ENCODE results near the gene PRKN. TPM values are rescaled to one million over a fixed set of nuclear protein-coding genes. Genes with fewer than 3 reads are reported as not detected.

PRKN gene
- polyA plus RNA-seq, 6 donors from 2014 or later = 1.4 to 9.3 (median 3.6) TPM

DNA sequence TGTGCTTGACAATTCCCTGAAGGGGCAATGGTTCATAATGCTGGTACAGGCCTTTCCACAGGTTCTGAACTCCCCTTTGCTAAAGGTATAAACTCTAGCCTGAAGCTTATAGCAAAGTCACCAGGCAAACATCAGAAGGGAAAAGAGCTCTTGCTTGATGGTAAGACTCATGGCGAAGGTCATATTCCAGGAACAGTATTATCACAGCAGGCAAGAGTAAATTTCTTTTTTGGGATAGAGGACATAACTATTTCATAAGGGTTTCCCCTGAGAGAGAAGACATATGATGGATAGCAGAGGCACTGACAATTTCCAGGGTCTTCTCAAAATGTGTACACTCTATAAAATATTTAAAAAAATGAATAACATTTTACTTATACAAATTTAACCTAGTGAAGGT, 86.8 kb downstream of the PRKN start:
- DNase-seq = no peak
- no peak overlapping the region for H3K27ac Mint-ChIP-seq
- no peaks in the 10 kb centered on the region for H3K27me3 Mint-ChIP-seq

GRCh38 chr6:162639951-162640350, 87.6 kb downstream of the PRKN start:
- no peaks in the 10 kb centered on the region for H3K36me3 Mint-ChIP-seq

More for the DNA sequence above, 86.8 kb downstream of the PRKN start:
- no peak overlapping the region for H3K4me3 Mint-ChIP-seq
- H3K36me3 Mint-ChIP-seq = no peaks in the 10 kb centered on the region
- ATAC-seq (ENCODE audit: low read depth in 2 of 2) = no peak
- H3K4me1 Mint-ChIP-seq = peaks cover 0 to 5% (median 4%) of the 10 kb centered on the region in 3 donors
- peaks cover 0 to 5% (median 0%) of the 10 kb centered on the region in 7 donors for H3K9me3 Mint-ChIP-seq

GRCh38 chr6:162638931-162639574, 88.5 kb downstream of the PRKN start:
- no peaks in the 10 kb centered on the region for H3K36me3 Mint-ChIP-seq
- H3K9me3 Mint-ChIP-seq = peaks cover 0 to 4% (median 0%) of the 10 kb centered on the region in 7 donors
- H3K4me3 Mint-ChIP-seq = no peak overlapping the region
- no peaks in the 10 kb centered on the region for H3K27me3 Mint-ChIP-seq
- H3K27ac Mint-ChIP-seq = no peak overlapping the region
- H3K4me1 Mint-ChIP-seq = peaks cover 0 to 5% (median 4%) of the 10 kb centered on the region in 3 donors
- ATAC-seq (ENCODE audit: low read depth in 2 of 2) = no peak
- no peak for DNase-seq

More at GRCh38 chr6:162639951-162640350, 87.6 kb downstream of the PRKN start:
- DNase-seq (no peak), ATAC-seq (ENCODE audit: low read depth in 2 of 2) (no peak)
- H3K9me3 Mint-ChIP-seq = peaks cover 0 to 5% (median 0%) of the 10 kb centered on the region in 7 donors
- peaks cover 0 to 5% (median 4%) of the 10 kb centered on the region in 3 donors for H3K4me1 Mint-ChIP-seq
- H3K27ac Mint-ChIP-seq = no peak overlapping the region
- H3K4me3 Mint-ChIP-seq = no peak overlapping the region
- H3K27me3 Mint-ChIP-seq = no peaks in the 10 kb centered on the region

- H3K27me3 Mint-ChIP-seq = no peaks in the 10 kb centered on the region
- DNase-seq (no peak), ATAC-seq (ENCODE audit: low read depth in 2 of 2) (no peak)
- H3K4me1 Mint-ChIP-seq = peaks cover 0 to 5% (median 4%) of the 10 kb centered on the region in 3 donors
- no peak overlapping the region for H3K4me3 Mint-ChIP-seq
- peaks cover 0 to 4% (median 0%) of the 10 kb centered on the region in 7 donors for H3K9me3 Mint-ChIP-seq
- no peak overlapping the region for H3K27ac Mint-ChIP-seq
- H3K36me3 Mint-ChIP-seq = no peaks in the 10 kb centered on the region
Observed at GRCh38 chr6:162637317-162637716, 90.2 kb downstream of the PRKN start.

GRCh38 chr6:162636167-162636566, 91.4 kb downstream of the PRKN start:
- DNase-seq (no peak), ATAC-seq (ENCODE audit: low read depth in 2 of 2) (no peak)
- H3K27ac Mint-ChIP-seq = no peak overlapping the region
- H3K4me1 Mint-ChIP-seq = peaks cover 0 to 5% (median 4%) of the 10 kb centered on the region in 3 donors
- peaks cover 0 to 11% (median 5%) of the 10 kb centered on the region in 7 donors for H3K9me3 Mint-ChIP-seq
- no peak overlapping the region for H3K4me3 Mint-ChIP-seq
- no peaks in the 10 kb centered on the region for H3K36me3 Mint-ChIP-seq
- H3K27me3 Mint-ChIP-seq = no peaks in the 10 kb centered on the region

DNA sequence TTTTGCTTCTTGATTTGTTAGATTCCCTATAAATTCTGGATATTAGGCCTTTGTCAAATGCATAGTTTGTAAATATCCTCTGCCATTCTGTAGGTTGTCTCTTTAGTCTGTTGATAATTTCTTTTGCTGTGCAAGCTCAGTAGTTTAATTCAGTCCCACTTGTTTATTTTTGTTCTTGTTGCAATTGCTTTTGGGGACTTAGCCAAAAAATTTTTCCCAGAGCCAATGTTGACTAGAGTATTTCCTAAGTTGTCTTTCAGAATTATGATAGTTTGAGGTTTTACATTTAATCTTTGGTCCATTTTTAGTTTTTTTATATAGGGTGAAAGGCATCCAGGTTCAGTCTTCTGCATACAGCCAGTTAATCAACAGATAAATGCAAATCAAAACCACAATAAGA, 96.0 kb downstream of the PRKN start:
- H3K27me3 Mint-ChIP-seq = no peaks in the 10 kb centered on the region
- H3K27ac Mint-ChIP-seq = no peak overlapping the region
- DNase-seq (no peak), ATAC-seq (ENCODE audit: low read depth in 2 of 2) (no peak)
- H3K9me3 Mint-ChIP-seq = peaks cover 5 to 22% (median 11%) of the 10 kb centered on the region in 7 donors
- no peak overlapping the region for H3K4me3 Mint-ChIP-seq
- no peaks in the 10 kb centered on the region for H3K36me3 Mint-ChIP-seq
- H3K4me1 Mint-ChIP-seq = peaks cover 0 to 3% (median 0%) of the 10 kb centered on the region in 3 donors

DNA sequence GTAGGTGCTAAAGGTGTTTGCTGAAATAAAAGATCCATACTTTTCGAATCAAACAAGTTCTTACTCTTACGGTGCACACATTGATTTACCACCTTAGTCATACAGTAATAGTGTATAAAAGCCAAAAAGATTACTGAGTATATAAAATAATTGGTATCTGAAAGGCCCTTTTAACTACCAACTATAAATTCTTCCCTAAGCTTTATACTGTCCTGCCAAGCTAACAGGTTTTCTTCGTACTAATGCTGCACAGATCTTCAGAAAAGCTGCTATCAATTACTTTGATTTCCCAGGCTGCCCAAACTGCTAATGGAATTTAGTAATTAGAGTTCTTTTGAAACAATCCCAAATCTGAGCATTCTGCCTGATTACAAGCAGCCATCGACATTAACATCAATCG, 97.5 kb downstream of the PRKN start:
- Mint-ChIP-seq H3K27me3 (no peaks in the 10 kb centered on the region), H3K36me3 (no peaks in the 10 kb centered on the region), H3K27ac (no peak overlapping the region), H3K4me3 (no peak overlapping the region), H3K9me3 (peaks cover 5 to 22% (median 11%) of the 10 kb centered on the region in 7 donors), H3K4me1 (no peaks in the 10 kb centered on the region)
- ATAC-seq (ENCODE audit: low read depth in 2 of 2) (no peak), DNase-seq (no peak)

DNA sequence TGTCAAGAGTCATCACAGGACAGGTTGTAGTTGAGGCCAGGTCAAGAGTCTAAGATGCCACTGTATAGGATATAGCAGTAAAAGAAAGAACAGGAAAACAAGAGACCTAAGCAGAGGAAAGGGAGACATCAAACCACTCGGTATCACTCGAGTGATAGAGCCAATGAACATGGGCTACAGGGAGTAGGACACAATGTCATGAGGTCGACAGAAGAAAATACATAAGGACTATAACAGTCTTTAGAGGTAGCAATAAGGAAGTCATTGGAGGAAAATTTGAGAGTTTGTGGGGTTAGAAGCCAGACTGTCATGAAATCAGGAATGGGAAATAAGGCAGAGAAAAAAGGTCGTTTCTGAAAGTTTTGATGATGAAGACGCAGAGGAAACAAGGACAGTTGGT, 99.7 kb downstream of the PRKN start:
- no peaks in the 10 kb centered on the region for H3K27me3 Mint-ChIP-seq
- no peaks in the 10 kb centered on the region for H3K4me1 Mint-ChIP-seq
- ATAC-seq (ENCODE audit: low read depth in 2 of 2) (no peak), DNase-seq (no peak)
- H3K9me3 Mint-ChIP-seq = peaks cover 6 to 23% (median 10%) of the 10 kb centered on the region in 7 donors
- no peaks in the 10 kb centered on the region for H3K36me3 Mint-ChIP-seq
- peak overlapping the region in 2 of 6 donors; percentile 1 to 54 for H3K27ac Mint-ChIP-seq
- no peak overlapping the region for H3K4me3 Mint-ChIP-seq

DNA sequence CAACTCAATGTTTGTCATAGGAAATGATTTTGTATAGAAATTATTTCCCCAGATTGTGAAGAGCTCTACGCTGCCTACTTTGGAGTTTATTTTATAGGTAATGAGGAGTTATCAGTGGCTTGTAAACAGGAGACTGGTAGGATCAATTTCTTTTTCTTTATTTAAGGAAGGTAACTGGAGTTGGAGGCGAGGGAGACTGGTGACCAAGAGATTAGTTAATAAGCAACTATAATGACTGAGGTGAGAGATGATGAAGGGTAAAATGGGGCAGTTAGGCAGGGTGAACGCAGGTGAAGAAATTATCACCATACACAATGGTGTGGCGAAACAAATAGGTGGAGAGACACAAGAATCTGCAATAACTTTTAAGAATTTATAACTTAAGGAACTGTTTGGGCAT, 100.2 kb downstream of the PRKN start:
- H3K9me3 Mint-ChIP-seq = peaks cover 6 to 25% (median 10%) of the 10 kb centered on the region in 7 donors
- H3K27me3 Mint-ChIP-seq = no peaks in the 10 kb centered on the region
- no peaks in the 10 kb centered on the region for H3K4me1 Mint-ChIP-seq
- H3K36me3 Mint-ChIP-seq = no peaks in the 10 kb centered on the region
- DNase-seq (no peak), ATAC-seq (ENCODE audit: low read depth in 2 of 2) (no peak)
- H3K4me3 Mint-ChIP-seq = no peak overlapping the region
- no peak overlapping the region for H3K27ac Mint-ChIP-seq

GRCh38 chr6:162626869-162627268, 100.7 kb downstream of the PRKN start:
- Mint-ChIP-seq H3K36me3 (no peaks in the 10 kb centered on the region), H3K9me3 (peaks cover 6 to 21% (median 8%) of the 10 kb centered on the region in 7 donors), H3K27ac (no peak overlapping the region), H3K4me1 (no peaks in the 10 kb centered on the region), H3K4me3 (no peak overlapping the region), H3K27me3 (no peaks in the 10 kb centered on the region)
- no peak for DNase-seq
- ATAC-seq (ENCODE audit: low read depth in 2 of 2) = no peak

GRCh38 chr6:162625846-162626540, 101.6 kb downstream of the PRKN start:
- no peaks in the 10 kb centered on the region for H3K27me3 Mint-ChIP-seq
- H3K27ac Mint-ChIP-seq = no peak overlapping the region
- H3K9me3 Mint-ChIP-seq = peaks cover 2 to 13% (median 6%) of the 10 kb centered on the region in 7 donors
- no peaks in the 10 kb centered on the region for H3K36me3 Mint-ChIP-seq
- ATAC-seq (ENCODE audit: low read depth in 2 of 2) (no peak), DNase-seq (no peak)
- no peak overlapping the region for H3K4me3 Mint-ChIP-seq
- no peaks in the 10 kb centered on the region for H3K4me1 Mint-ChIP-seq

- H3K9me3 Mint-ChIP-seq = peaks cover 0 to 8% (median under 1%) of the 10 kb centered on the region in 7 donors
- no peaks in the 10 kb centered on the region for H3K36me3 Mint-ChIP-seq
- no peak for DNase-seq
- no peak for ATAC-seq (ENCODE audit: low read depth in 2 of 2)
- H3K4me1 Mint-ChIP-seq = no peaks in the 10 kb centered on the region
- no peak overlapping the region for H3K27ac Mint-ChIP-seq
- H3K4me3 Mint-ChIP-seq = no peak overlapping the region
- H3K27me3 Mint-ChIP-seq = no peaks in the 10 kb centered on the region
Observed at GRCh38 chr6:162622572-162622971, 105.0 kb downstream of the PRKN start.

DNA sequence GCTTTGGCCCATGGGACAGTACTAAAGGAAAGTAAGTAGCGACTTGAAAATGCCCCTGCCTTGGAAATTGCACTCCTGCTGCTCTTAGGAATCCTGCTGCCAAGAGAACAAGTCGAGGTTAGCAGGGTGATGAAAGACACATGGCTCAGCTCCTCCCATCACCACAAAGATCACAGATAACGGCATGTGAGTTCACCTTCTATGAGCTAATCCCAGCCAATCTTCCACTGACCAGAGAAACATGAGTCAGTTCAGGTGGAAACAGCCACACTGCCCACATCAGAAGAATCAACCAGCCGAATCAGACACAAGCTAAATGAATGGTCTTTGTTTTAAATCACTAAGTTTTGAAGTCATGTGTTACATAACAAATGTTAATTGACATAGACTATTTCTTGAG, 106.3 kb downstream of the PRKN start:
- Mint-ChIP-seq H3K27me3 (no peaks in the 10 kb centered on the region), H3K36me3 (no peaks in the 10 kb centered on the region), H3K4me3 (no peak overlapping the region), H3K9me3 (peaks cover 0 to 4% (median 0%) of the 10 kb centered on the region in 7 donors), H3K4me1 (no peaks in the 10 kb centered on the region), H3K27ac (no peak overlapping the region)
- no peak for ATAC-seq (ENCODE audit: low read depth in 2 of 2)
- no peak for DNase-seq

DNA sequence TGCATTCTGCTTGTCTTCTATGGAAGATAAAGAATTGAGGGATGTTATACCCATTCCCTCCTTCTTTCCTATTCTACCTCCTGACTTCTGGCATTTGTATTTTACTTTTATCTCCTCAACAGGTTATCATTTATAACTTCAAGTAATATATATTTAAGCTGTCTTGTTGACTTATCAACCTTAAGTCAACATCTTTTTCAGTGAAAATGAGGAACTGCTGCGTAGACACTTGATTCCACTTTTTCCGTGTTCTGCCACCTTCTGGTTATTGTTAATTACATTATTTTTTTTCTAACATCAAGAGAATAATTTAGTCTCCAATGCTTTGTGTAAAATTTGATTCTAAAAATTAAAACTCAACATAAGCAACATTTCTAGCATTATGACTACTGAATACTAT, 107.5 kb downstream of the PRKN start:
- no peak overlapping the region for H3K4me3 Mint-ChIP-seq
- H3K27me3 Mint-ChIP-seq = no peaks in the 10 kb centered on the region
- no peaks in the 10 kb centered on the region for H3K36me3 Mint-ChIP-seq
- H3K9me3 Mint-ChIP-seq = peaks cover 0 to 4% (median 0%) of the 10 kb centered on the region in 7 donors
- no peak overlapping the region for H3K27ac Mint-ChIP-seq
- ATAC-seq (ENCODE audit: low read depth in 2 of 2) (no peak), DNase-seq (no peak)
- H3K4me1 Mint-ChIP-seq = no peaks in the 10 kb centered on the region

All from naive B cell (primary cell).